ENCODE measurements around the gene ANKRD34A. TPM values are rescaled to one million over a fixed set of nuclear protein-coding genes. Genes with fewer than 3 reads are reported as not detected.

The ANKRD34A gene
- under 1 TPM; 0.31 to 0.43 TPM for total RNA-seq
- polyA plus RNA-seq (ENCODE audit: insufficient read depth, low read depth, low replicate concordance) = 0.51 TPM
- long read RNA-seq, donor 1, partial matches to known transcripts = 155 of 155 reads
- long read RNA-seq, donor 1, other reads (novel, unspliced or antisense) = 0 of 155 reads
- long read RNA-seq, donor 2, partial matches to known transcripts = 76 of 84 reads
- long read RNA-seq, donor 2, other reads (novel, unspliced or antisense) = 8 of 84 reads

DNA sequence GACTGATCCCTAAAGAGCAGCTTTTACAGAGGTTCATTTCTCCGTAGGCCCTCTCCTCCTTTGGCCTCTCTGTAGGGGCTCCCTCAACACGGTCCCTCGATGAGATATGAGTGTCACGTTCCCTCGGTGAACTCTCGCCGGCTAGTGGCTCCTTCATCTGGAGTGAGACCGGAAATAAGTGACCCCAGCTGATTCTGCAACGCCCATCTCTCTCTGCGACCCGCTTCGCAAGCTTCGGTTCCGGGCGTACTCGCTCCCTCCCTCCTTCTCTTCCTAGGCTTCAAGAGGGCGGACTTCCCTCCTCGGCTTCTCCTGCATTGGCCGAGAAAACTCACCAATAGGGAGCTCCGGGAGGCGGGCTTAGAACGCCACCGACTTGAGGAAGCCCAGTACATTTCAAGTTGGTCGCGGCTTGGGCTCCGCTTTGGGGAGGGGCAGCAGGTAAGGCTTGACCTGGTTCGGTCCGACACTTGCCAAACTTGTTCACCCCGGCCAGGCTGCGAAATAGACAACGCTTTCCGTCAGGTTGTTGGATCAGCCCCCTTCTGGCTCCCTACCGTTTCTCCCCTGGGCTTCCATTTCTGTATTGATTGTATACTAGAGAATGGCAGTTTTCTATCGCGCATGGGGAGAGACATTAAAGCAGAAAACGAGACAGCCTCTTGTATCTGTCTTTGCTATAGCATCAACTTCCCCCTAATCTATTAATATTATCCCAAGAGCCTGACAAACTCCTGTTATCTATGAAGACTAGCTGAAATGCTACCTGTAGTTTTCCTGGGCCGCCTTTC is at the start of gene ANKRD34A, which contains the start of gene POLR3GL:
Gene ANKRD34A, minus strand, starts transcription at position 248 of the 791 bp plus-strand sequence. CDS start 2,816 bp downstream, outside the sequence.
Gene POLR3GL, plus strand, starts transcription at position 363 of the 791 bp plus-strand sequence. CDS start 10,176 bp downstream, outside the sequence.
- WGBS, 2 donors = 1% methylated on average over 27 to 37 of the region's 37 CpGs
- Histone ChIP-seq H3K36me3 (ENCODE audit: low read depth, missing control alignments) (no peaks in the 10 kb centered on the region), H3K4me1 (peaks cover 23% of the 10 kb centered on the region), H3K27ac (peak within 1 kb of the TSS; percentile 80 to 81), H3K27me3 (no peaks in the 10 kb centered on the region), H3K9me3 (no peaks in the 10 kb centered on the region), H3K4me3 (peak within 1 kb of the TSS; percentile 49 to 76)
- peak; percentile 99 for DNase-seq
- intact Hi-C loops (cut with DNase I; ENCODE audit: low total_unique reads) = no loop called here
- TF ChIP-seq POLR2A (IDR thresholded peaks at IDR 0.05) = peak; percentile 87
- TF ChIP-seq CTCF (IDR thresholded peaks at IDR 0.05) = no peak

- no peak for DNase-seq
These were observed 49.2 kb upstream of the ANKRD34A start for GRCh38 chr1:146013559-146013922.

GRCh38 chr1:146012703-146013558 is 48.6 kb upstream of the ANKRD34A start:
- no peaks in the 10 kb centered on the region for H3K4me1 ChIP-seq
- no peak for DNase-seq
- H3K27me3 ChIP-seq = no peaks in the 10 kb centered on the region
- H3K9me3 ChIP-seq = no peaks in the 10 kb centered on the region
- H3K4me3 ChIP-seq = no peak overlapping the region
- no peaks in the 10 kb centered on the region for H3K36me3 ChIP-seq (ENCODE audit: low read depth, missing control alignments)
- no peak overlapping the region for H3K27ac ChIP-seq
- WGBS, 2 donors = 15 to 40% methylated on average over 4 of the region's 4 CpGs
- intact Hi-C loops (cut with DNase I; ENCODE audit: low total_unique reads) = no loop called here
- TF ChIP-seq POLR2A (IDR thresholded peaks at IDR 0.05) = no peak
- peak; percentile 43 to 52 (median 49) for TF ChIP-seq CTCF (IDR thresholded peaks at IDR 0.05)

More at GRCh38 chr1:146013559-146013922, 49.2 kb upstream of the ANKRD34A start:
- no peaks in the 10 kb centered on the region for H3K9me3 ChIP-seq
- 85 to 88% methylated on average over 6 of the region's 6 CpGs for WGBS, 2 donors
- no peaks in the 10 kb centered on the region for H3K4me1 ChIP-seq
- H3K4me3 ChIP-seq = no peak overlapping the region
- no peak for TF ChIP-seq CTCF (IDR thresholded peaks at IDR 0.05)
- no peak for TF ChIP-seq POLR2A (IDR thresholded peaks at IDR 0.05)
- H3K36me3 ChIP-seq (ENCODE audit: low read depth, missing control alignments) = no peaks in the 10 kb centered on the region
- intact Hi-C loops (cut with DNase I; ENCODE audit: low total_unique reads) = no loop called here
- H3K27me3 ChIP-seq = no peaks in the 10 kb centered on the region
- no peak overlapping the region for H3K27ac ChIP-seq

- 86 to 95% methylated on average over 8 of the region's 8 CpGs for WGBS, 2 donors
- TF ChIP-seq CTCF (IDR thresholded peaks at IDR 0.05) (no peak), POLR2A (IDR thresholded peaks at IDR 0.05) (no peak)
- no peaks in the 10 kb centered on the region for H3K9me3 ChIP-seq
- H3K4me3 ChIP-seq = no peak overlapping the region
- H3K27me3 ChIP-seq = no peaks in the 10 kb centered on the region
- no peak for DNase-seq
- H3K4me1 ChIP-seq = no peaks in the 10 kb centered on the region
- peak overlapping the region in 1 of 2 donors; percentile 3 for H3K27ac ChIP-seq
- intact Hi-C loops (cut with DNase I; ENCODE audit: low total_unique reads) = no loop called here
- H3K36me3 ChIP-seq (ENCODE audit: low read depth, missing control alignments) = no peaks in the 10 kb centered on the region
These were observed 45.9 kb upstream of the ANKRD34A start for GRCh38 chr1:146010126-146010738.
